ENCODE results near the gene ENOPH1.

Gene ENOPH1

GRCh38 chr4:82462415-82462831 lies 32.0 kb downstream of the ENOPH1 start:
- Histone ChIP-seq H3K36me3 (ENCODE audit: insufficient read depth, low read length) (peaks cover 57% of the 10 kb centered on the region), H3K27me3 (ENCODE audit: insufficient read depth, low read length, poor library complexity, severe bottlenecking) (no peaks in the 10 kb centered on the region), H3F3A (ENCODE audit: low read depth) (no peaks in the 10 kb centered on the region; the same call in 1 of the 2 replicates), H3K9me2 (replicated peaks; ENCODE audit: low read depth, low read length) (no peaks in the 10 kb centered on the region), H2AFZ (ENCODE audit: low read length) (no peak overlapping the region), H3K79me2 (ENCODE audit: insufficient read depth, low read length) (no peaks in the 10 kb centered on the region), H3K4me3 (ENCODE audit: low read length, poor library complexity, severe bottlenecking) (no peak overlapping the region), H3K9me3 (ENCODE audit: insufficient read depth, low read depth, low read length) (no peaks in the 10 kb centered on the region), H3K4me2 (ENCODE audit: low read depth, low read length, poor library complexity, severe bottlenecking) (no peak overlapping the region), H3K9ac (ENCODE audit: low read depth, low read length, poor library complexity, severe bottlenecking) (no peak overlapping the region), H3K4me1 (ENCODE audit: insufficient read depth, low read length, poor library complexity, severe bottlenecking) (no peaks in the 10 kb centered on the region), H4K20me1 (ENCODE audit: insufficient read depth, low read length, poor library complexity, severe bottlenecking) (no peaks in the 10 kb centered on the region)
- TF ChIP-seq EZH2phosphoT487 (IDR thresholded peaks at IDR 0.05; ENCODE audit: borderline replicate concordance) (no peak), CTCF (conservative IDR thresholded peaks at IDR 0.05; ENCODE audit: low read length) (peak; percentile 63)

- H3K9ac ChIP-seq (ENCODE audit: low read depth, low read length, poor library complexity, severe bottlenecking) = no peak overlapping the region
- no peaks in the 10 kb centered on the region for H3K9me3 ChIP-seq (ENCODE audit: insufficient read depth, low read depth, low read length)
- no peaks in the 10 kb centered on the region for H4K20me1 ChIP-seq (ENCODE audit: insufficient read depth, low read length, poor library complexity, severe bottlenecking)
- H3K36me3 ChIP-seq (ENCODE audit: insufficient read depth, low read length) = peaks cover 50% of the 10 kb centered on the region
- H3K79me2 ChIP-seq (ENCODE audit: insufficient read depth, low read length) = no peaks in the 10 kb centered on the region
- H2AFZ ChIP-seq (ENCODE audit: low read length) = no peak overlapping the region
- no peaks in the 10 kb centered on the region for H3K9me2 ChIP-seq (replicated peaks; ENCODE audit: low read depth, low read length)
- H3K4me1 ChIP-seq (ENCODE audit: insufficient read depth, low read length, poor library complexity, severe bottlenecking) = no peaks in the 10 kb centered on the region
- no peak overlapping the region for H3K4me2 ChIP-seq (ENCODE audit: low read depth, low read length, poor library complexity, severe bottlenecking)
- H3K27me3 ChIP-seq (ENCODE audit: insufficient read depth, low read length, poor library complexity, severe bottlenecking) = no peaks in the 10 kb centered on the region
- no peak overlapping the region for H3K4me3 ChIP-seq (ENCODE audit: low read length, poor library complexity, severe bottlenecking)
- no peak for TF ChIP-seq EZH2phosphoT487 (IDR thresholded peaks at IDR 0.05; ENCODE audit: borderline replicate concordance)
- TF ChIP-seq CTCF (conservative IDR thresholded peaks at IDR 0.05; ENCODE audit: low read length) = no peak
- H3F3A ChIP-seq (ENCODE audit: low read depth) = no peaks in the 10 kb centered on the region; the same call in 1 of the 2 replicates
Observed at GRCh38 chr4:82463221-82463620, 32.8 kb downstream of the ENOPH1 start.

DNA sequence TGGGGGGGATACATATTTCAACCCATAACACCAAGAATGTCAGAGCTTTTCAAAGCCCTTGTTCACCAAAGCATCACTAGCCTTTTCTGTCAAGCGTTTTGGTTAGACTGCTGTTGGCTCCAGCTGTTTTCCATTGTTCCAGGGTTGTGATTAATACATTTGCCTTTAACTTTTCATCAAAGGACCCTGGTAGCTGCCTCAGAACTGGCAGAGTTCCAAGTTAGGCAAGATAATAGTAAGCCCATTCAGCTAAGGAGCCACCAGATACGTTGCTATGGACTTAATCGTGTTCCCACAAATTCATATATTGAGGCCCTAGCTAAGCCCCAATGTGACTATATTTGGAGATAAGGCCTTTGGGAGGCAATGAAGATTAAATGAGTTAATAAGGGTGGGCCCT lies 37.1 kb downstream of the ENOPH1 start:
- H3K4me1 ChIP-seq (ENCODE audit: insufficient read depth, low read length, poor library complexity, severe bottlenecking) = no peaks in the 10 kb centered on the region
- TF ChIP-seq CTCF (conservative IDR thresholded peaks at IDR 0.05; ENCODE audit: low read length) = no peak
- TF ChIP-seq EZH2phosphoT487 (IDR thresholded peaks at IDR 0.05; ENCODE audit: borderline replicate concordance) = no peak
- no peak overlapping the region for H2AFZ ChIP-seq (ENCODE audit: low read length)
- H3K9ac ChIP-seq (ENCODE audit: low read depth, low read length, poor library complexity, severe bottlenecking) = no peak overlapping the region
- no peaks in the 10 kb centered on the region for H3K27me3 ChIP-seq (ENCODE audit: insufficient read depth, low read length, poor library complexity, severe bottlenecking)
- no peaks in the 10 kb centered on the region for H3F3A ChIP-seq (ENCODE audit: low read depth)
- no peak overlapping the region for H3K4me2 ChIP-seq (ENCODE audit: low read depth, low read length, poor library complexity, severe bottlenecking)
- H3K9me2 ChIP-seq (replicated peaks; ENCODE audit: low read depth, low read length) = no peaks in the 10 kb centered on the region
- no peaks in the 10 kb centered on the region for H4K20me1 ChIP-seq (ENCODE audit: insufficient read depth, low read length, poor library complexity, severe bottlenecking)
- H3K36me3 ChIP-seq (ENCODE audit: insufficient read depth, low read length) = peaks cover 10% of the 10 kb centered on the region; the same call in 1 of the 2 replicates
- H3K79me2 ChIP-seq (ENCODE audit: insufficient read depth, low read length) = no peaks in the 10 kb centered on the region
- no peaks in the 10 kb centered on the region for H3K9me3 ChIP-seq (ENCODE audit: insufficient read depth, low read depth, low read length)
- H3K4me3 ChIP-seq (ENCODE audit: low read length, poor library complexity, severe bottlenecking) = no peak overlapping the region

Measured in Loucy (cell line).